SK-N-DZ (cell line): ENCODE results near the gene ZNF618.
A peak's percentile ranks its signal among the peaks of the same experiment; 100 is the strongest.
"Not testable (repeated sequence)": the region's sequence is repeated elsewhere in the genome, so short reads cannot be mapped to it uniquely, and the experiment has no call there.

Source experiments
- DNase-seq: peaks from one replicate; pipeline ENCODE4 v3.0.0-alpha.2; 2015; ENCODE audit warnings: low spot score

Gene ZNF618

DNA sequence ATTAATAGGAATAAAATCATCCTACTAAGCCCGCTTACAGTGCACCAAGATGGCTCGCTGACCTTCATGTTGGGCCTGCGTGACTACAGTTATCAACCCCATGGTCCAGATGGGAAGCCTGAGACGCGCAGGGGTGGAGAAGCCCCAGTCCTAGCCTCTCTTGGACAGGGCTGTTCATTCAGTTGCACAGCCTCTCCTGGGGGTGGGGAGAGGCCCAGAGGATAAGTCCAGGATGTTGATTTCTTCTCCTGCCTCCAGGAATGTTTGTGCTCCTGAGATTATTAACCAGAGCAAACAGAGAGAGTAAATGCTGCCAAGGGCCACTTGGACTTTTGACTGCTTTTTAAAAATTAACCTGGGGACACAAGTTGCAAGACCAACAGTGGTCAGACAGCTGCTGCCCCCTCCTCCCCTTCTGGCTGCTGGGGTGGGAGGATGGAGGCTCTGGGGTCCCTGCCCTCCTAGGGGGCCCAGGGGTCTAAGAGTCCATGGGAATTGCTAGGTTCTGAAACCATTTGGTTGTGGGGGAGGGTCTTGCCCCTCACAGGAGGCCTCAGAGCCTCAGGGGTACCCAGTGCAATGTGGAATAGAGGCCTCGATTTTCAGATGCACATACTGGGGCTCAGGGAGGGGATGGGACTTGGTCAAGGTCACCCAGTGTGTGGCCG, 204.8 kb downstream of the ZNF618 start:
- DNase-seq: no peak

DNA sequence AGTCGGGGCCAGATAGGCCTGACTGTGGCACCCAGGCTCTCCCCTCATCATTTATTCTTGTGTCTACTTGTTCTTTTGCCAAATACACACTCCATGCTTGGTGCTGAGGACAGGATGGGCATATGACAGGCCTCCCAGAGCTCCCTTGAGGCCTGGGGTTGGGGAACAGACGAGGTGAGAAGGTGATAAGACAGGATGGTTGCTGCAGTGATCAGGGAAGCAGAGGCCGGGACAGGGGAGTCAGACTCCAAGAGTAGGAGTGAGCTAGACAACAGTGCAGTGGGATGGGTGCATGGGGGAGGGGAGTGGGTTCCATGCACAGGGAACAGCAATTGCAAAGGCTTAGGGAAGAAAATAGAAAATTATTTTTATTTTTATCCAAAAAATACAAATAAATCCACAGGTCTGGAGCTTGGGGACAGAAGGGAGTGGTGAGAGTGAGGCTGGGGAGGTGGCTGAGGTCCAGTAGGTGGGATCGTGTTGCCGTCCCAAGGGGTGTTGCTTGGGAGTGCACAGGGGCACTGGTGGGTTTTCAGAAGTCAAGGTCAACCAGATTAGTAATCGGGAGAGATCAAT, 205.4 kb downstream of the ZNF618 start:
- no peak for DNase-seq

DNA sequence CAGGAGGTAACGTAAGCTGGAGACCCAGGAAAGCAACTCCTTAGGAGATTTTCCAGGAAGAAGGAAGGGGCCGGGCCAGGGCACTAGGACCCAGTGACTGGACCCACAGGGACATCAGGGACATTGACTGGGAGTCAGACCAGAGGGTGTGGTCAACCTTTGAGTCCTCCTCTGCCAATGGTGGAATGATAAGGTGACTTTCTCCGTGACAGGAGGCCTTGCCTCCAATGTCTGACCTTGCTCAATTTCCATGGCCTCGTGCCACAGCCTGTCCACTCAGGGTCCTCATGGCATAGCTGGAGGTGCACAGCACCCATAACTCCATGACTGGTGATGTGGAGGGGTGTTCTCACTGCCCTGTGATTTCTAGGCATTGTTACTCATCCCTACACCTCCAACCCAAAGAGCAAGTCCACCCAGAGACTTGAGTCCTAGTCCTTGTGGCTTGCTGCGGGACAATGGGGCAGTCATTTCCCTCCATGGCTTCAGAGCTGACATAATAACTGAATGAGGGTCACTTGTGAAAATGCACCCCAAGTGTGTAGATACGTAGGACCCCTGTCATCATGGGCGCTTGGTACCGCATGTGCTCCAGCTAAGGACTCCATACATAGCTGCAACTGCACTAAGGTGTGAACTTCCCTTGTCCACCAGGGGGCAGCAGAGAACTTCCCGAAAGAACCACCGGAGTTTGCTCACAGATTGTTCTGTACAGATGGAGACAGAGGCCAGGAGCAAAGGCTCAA, 206.1 kb downstream of the ZNF618 start:
- peak; percentile 76 for DNase-seq

DNA sequence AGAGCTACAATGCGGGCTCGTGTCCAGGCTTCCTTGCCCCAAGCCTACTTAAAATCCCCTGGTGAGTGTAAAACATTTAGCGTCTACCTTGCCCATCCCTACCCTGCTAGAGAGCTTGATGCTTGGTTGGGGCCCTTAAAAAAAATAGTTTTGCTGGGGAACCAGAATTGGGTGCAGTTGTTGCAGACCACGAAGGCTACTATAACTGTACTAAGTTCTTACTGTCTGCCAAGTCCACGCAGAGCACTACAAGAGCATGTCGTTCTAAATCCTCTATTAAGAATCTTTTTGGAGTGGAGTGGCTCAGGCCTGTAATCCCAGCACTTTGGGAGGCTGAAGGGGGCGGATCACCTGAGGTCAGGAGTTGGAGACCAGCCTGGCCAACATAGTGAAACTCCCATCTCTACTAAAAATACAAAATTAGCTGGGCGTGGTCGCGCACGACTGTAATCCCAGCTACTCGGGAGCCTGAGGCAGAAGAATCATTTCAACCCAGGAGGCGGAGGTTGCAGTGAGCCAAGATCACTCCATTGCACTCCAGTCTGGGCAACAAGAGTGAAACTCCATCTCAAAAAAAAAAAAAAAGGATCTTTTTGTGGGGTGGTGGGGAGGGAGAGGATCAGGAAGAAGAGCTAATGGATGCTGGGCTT, 206.8 kb downstream of the ZNF618 start:
- not testable (repeated sequence) for DNase-seq

DNA sequence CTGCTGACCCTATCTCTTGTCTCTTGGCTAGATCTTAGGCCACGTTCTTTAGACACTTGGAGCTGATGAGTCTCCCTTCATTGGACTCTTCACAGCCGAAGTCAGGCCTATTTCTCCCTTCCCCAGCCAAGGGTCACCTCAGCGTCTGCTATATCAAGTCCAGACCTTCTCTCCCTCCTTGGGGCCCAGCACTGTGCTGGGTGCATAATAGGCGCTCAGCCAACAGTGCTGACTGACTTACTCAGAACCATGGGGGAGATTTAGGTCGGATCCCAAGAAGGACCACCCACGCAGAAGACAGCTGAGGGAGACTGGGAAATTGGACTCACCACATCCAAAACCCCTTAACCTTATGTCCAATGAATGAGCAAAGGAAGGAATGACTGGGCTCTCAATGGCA, 207.6 kb downstream of the ZNF618 start:
- DNase-seq: no peak

DNA sequence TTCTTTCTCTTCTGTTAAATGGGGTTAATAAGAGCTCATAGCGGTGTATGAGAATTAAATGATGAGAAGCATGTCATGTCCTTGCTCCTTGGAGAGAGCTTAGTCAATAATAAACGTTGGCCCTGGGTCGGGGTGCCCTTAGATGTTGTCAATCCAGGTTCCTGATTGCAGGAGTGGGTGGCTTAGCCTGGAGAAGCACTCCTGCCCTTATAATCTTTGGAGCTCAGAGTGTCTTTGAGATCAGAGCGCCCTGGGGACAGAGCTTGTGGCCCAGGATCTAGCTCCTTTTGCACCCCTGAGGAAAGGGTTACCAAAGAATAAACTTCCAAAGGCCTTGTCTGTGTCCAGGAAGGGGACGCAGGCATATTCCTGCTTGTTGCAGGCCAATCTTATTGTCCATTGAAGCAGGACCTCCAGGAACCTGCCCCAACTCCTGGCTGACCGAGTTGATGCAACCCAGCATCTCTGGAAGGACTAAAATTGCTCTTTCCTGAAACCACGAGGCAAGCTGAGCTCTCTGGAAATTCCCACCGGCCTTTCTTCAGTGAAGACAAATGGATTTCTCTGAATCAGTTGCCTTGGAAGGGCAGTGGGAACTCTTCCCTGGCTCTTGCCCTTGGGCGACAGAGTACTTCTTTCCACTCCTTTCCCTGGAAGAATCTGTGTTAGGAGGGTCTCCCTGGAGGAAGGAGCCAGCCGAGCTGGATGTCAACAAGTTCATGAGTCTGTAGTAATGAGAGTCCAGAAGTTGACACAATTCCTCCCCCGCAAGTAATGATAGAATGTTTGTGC, 208.4 kb downstream of the ZNF618 start:
- DNase-seq: no peak

DNA sequence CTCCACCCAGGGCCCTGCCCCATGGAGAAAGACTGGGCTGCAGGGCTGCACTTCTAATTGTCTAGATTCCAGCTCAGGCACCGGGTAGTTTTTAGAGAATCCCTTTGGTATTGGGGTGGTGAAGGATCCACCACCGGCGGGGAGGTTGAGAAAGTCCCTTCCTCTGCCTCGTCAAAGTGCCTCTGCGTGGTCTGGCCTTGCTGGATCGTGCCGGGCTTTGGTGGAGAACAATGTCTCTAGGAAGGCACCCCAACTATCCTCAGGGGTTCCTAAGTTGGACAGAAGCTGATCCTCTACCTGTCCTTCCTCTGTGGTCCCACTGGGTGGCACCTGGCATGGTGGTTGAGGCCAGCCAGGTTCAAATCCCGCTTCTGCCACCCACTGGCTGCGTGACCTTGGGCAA, 209.3 kb downstream of the ZNF618 start:
- no peak for DNase-seq

DNA sequence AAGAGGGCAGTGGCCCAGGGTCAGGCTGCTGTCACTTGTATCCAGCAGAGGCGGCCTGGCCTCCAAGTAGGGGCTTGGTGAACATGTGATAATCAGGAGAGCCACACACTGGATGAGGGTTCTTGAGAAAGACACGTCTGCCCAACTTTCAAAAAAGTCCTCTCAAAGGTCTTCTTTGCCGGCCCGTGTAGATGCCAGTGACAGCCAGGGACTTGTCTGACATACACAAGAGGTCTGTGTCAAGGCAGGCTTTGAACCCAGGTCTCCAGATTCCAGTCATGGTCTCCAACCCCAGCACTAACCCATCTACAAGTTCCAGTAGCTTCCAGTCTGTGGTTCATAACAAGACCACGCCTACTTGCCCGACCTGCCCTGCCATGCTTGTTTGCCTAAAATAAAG, 209.9 kb downstream of the ZNF618 start:
- DNase-seq: no peak

DNA sequence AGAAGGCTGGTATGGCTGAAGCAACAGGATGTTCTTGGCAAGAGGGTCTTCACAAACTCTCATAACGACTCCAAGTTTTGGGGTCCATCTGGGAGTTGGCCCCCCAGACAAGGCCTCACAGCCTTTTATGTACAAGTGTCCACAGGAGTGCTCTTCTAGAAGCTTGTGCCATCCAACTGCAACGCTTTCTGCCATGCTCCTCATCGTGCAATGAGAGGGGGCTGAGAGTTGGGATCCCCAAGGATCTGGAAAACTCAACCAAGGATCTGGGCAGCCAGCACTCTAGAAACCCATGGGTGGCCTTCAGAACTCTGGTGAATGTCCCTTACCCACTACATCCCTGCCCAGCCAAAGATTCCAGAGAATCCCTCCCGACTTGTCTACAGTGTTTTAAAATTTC, 210.5 kb downstream of the ZNF618 start:
- no peak for DNase-seq

DNA sequence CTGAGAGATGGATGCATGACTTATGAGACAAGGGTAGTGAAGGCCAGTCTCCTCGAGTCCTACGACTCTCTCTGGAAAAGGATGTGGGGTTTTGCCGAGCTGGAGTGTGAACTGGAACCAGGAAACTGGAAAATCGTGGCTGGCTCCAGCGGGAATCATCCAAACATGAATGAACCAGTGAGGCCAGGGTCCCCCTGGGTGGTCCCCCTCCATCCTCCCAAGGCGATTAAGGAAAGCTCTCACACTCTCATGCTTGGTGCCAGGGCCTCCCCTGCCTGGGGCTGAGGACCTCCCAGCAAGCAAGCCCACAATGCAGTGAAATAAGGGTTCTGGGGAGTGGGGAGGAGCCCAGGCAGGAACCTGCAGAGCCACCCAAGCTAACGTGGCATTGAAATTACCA, 211.6 kb downstream of the ZNF618 start:
- DNase-seq: no peak

DNA sequence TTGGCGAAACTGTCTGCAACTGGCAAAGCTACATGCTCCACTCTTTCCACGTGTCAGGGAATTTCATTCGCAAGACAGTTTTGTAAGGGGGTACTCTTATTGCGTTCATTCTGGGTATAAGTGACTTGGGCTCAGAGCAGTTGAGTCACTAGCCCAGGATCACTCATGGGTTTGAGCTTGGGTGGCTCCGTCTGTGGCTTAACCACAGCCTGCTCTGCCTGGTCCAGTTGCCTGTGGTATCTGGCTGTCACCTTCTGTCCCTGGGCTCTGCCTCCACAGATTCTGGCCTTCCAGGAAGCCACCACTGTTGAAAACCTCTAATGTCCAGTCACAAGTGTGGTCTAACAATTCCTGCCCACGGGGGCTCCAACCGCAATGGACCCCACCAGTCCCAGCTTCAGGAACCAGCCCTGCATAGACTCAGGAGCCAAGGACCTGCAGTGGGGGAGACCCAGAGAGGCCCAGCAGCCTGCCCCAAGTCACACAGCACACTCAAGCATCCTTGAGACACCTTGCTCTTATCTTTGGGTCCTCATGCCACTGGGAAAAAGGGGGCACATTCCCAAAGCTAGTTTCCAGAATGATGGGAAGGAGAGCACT, 212.6 kb downstream of the ZNF618 start:
- DNase-seq: no peak

DNA sequence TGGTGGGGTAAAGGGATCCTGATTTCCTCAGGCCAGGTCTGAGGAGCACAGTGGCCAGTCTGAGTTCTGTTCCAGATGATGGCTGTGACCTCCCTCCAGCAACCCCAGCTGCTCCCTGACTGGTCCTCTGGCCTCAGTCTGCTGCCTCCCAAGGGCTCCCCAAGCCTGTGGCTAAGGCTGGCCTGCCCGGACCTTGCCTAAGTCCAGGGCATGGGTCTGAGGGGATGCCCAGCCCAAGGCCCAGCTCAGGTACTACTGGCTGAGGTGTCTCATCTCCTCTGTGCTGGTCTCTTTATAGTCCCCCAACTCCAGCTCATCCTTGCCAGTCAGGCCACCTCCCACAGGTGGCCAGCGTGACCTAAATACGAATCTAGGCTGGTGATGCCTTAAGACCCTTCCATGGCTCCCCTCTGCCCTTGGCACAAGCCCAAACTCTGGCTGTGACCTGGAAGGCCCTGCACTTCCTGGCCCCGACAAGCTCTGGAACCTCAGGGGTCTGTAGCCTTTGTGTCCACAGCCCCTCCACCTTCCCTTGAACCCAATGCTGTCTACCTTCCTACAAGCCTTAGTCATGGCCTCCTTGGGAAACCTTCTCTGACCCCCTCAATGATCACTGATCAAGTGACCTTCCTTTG, 213.2 kb downstream of the ZNF618 start:
- DNase-seq: no peak

DNA sequence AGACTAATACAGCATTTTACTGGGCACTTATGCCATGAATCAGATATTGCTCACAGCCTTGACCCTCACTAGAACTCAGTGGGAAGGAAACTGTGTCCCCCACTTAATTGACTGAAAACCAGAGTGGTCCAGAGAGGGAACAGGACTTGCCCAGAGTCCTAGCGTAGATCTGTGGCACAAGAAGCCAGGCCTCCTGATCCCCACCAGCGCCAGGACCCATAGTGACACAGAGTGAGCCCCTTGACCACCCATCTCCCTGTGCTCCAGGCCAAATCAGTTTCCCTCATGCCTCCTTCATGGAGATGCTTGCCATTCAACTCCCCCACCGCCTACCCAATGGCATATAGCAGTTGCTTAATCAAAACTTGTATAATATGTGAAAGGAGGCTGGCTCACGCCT, 214.7 kb downstream of the ZNF618 start:
- no peak for DNase-seq

DNA sequence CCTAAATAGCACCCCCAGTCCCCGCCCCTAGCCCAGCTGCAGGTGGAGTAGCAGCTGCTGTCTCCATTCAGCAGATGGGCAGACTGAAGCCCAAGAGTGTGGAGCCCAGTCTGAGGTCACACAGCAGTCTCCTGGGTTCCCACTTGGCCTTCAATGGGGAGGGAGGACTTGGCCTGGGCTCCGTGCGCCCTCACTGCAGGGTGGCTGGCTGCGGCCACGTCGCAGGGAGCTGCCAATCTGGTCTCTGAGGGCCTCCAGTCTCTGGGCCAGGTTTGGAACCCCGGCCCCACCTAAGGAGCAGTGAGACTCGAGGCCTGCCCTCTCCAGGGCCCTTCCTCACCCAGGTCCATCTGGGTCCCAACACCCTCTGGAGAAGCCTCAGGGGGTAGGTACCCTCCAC, 215.6 kb downstream of the ZNF618 start:
- DNase-seq: no peak

DNA sequence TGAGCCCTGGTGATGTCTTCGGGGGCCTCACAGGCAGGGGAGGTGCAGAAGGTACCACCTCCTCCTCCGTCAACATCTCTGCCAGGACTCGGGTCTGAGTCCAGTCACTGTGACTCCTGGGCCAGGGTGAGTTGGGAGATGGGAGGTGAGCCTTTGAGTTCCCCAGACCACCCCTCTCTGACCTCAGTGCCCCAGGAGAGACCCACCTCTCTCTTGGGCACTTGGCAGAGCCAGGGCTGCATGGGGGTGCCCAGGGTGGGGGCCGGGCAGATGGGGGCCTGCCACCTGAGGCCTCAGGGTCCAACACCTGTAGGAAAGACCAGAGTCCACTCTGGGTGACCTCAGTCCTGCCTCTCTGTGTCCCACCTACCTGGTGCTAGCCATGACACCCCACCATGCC, 216.2 kb downstream of the ZNF618 start:
- no peak for DNase-seq

DNA sequence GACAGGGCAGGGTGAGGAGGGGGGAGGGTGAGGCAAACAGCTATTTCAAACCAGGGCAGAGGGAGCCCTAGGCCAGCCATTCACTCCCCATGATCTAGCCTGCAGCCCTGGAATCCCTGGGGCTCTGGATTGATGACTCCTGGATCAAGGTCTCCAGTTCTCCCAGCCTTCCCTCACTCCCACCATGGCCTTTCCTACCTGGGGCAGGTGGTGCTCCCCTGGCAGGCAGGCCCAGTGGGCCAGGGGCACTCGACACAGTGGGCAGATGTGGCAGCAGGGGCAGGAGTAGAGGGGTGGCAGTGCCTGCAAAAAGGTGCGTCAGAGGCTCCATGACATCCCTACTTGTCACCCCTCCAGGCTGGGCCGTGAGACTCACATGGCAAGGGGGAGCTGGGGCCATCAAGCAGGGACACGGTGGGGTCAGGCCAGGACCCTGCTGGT, 216.9 kb downstream of the ZNF618 start:
- no peak for DNase-seq

DNA sequence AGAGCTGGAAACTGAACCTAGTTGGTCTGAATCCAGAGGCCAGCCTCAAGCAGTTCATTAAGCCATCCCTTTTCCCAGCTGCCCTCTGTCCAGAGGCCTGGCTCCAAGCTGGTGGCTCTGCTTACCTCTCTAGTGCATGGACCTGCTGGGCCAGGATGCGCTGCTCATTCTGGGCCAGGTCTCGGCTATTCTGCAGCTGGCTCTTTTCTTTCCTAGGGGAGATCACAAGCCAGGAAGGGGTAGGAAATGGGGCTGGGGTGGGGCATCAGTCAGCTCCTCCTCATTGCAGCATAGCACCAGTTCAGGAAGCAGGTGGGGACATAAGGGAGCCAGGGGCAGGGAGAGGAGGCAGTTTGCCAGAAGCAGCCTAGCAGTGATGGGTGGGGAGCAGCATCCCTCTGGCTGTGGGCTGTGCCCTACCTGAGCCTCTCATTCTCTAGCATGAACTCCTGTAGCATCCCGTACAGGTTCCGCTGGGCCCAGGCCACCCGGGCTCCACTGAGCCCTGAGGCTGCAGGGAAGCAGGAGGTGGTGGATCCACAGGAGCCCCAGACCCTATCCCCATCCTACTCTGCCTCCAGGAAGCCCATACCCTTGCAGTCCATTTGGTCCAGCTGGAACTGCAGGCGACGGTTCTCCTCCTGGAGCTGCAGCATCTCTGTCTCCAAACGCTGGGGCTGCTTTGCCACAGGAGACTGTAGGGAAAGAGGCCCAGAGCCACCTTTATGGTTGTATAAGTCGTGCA, 217.8 kb downstream of the ZNF618 start:
- DNase-seq: no peak

DNA sequence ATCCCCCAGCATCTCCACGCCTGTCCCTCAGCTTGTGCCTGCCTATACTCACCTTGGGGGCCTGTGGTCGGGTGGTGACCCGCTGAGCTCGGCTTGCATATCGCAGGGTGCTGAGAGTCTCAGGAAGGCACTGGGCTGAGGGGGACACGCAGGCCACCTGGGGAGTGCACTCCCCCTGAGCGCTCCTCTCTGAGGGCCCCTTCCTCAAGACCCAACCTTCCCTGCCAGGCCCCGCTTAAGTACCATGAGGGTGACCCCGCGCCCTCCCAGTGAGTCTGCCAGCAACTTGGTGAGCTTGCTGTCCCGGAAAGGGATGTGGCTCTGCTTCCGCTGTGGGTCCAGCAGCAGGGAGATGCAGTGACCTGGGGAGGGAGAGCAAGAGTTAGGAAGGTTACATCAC, 218.9 kb downstream of the ZNF618 start:
- DNase-seq: no peak

DNA sequence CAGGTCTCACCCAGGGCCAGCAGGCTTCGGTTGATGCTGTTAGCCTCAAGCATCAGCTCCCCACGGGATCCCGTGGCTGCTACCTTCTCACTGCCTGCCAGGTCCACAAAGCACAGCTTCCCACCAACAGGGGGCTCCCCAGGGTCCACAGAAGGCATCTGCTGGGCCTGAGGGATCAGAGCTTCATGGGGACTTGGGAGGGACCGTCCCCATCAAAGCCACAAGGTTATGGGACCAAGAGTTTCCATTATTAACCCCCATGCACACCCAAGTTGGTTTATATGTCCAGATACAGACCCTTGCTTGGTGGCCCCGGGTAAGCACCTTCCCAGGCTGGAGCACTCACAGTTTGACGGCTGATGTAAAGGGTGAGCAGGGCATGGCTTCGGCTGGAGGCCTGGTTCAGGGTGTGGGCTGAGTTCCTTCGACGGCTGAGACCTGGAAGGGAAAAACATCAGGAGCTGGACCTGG, 220.0 kb downstream of the ZNF618 start:
- no peak for DNase-seq
